BJ (cell line): ENCODE measurements around the gene RASA2. TPM values are rescaled to one million over a fixed set of nuclear protein-coding genes. Genes with fewer than 3 reads are reported as not detected.

Experiments used
- CTCF ChIA-PET: fragments of 350-600 bp; formaldehyde crosslinking; extraction: SDS; loops from one replicate; lab custom pipeline; 2021; ENCODE audit warnings: antibody characterized with exemption, inconsistent platforms; lab: Yijun Ruan, JAX
- POLR2A ChIA-PET: fragments of 300-600 bp; sonication (Branson Sonifier 250); formaldehyde crosslinking; extraction: SDS; loops from one replicate; lab custom pipeline; 2021; ENCODE audit warnings: antibody characterized with exemption; lab: Charles Lee
- DNase-seq: peaks from one replicate; pipeline ENCODE4 v3.0.0-alpha.2; 2011; ENCODE audit warnings: low read depth
- H3K27me3 ChIP-seq: 2 replicates; pipeline ENCODE4 v1.6.0; 2011; ENCODE audit warnings: low read length; ENCODE audit not compliant: control insufficient read depth, insufficient read depth
- H3K36me3 ChIP-seq: 2 replicates; pipeline ENCODE4 v1.5.1; 2011; ENCODE audit warnings: low read length; ENCODE audit not compliant: control insufficient read depth, insufficient read depth
- H3K4me3 ChIP-seq: 2 replicates; pipeline ENCODE4 v1.5.1; 2011; ENCODE audit warnings: low read depth, mild to moderate bottlenecking, control low read depth, low read length
- polyA plus RNA-seq: library from polyadenylated mRNA; depleted of rRNA; stranded (reverse); fragments of >200 nt; gene quantifications from 2 replicates; pipeline ENCODE4 v1.2.3, GENCODE V29; 2011
- TF ChIP-seq, protein P1 (sequence below): IDR thresholded peaks from 2 replicates; pipeline ENCODE4 v1.5.1; 2011; ENCODE audit warnings: low read depth, mild to moderate bottlenecking, control low read depth, inconsistent platforms, low read length, moderate library complexity; ENCODE audit not compliant: insufficient read depth

The RASA2 gene
- polyA plus RNA-seq, 1 experiment: 5.6 TPM

DNA sequence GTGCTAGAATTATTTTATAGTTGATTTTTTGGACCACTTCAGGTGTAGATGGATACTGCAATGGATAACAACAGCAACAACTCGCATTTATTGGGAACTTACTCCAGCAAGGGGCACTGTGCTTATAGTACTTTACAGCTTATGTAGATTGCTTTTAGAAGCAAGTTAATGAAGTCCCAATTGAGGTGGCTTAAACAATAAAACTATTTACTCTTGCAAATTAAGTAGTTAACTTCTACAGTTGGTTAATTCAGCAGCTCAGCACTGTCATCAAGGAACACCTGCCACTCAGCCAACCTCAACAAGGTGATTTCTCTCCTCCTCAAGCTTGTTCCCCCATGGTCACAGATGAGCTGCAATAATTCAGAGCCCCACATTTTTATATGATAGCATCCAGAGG, 124.1 kb downstream of the RASA2 start:
- DNase-seq: no peak
- no peaks in the 10 kb centered on the region for H3K27me3 ChIP-seq
- TF ChIP-seq, protein P1, sequence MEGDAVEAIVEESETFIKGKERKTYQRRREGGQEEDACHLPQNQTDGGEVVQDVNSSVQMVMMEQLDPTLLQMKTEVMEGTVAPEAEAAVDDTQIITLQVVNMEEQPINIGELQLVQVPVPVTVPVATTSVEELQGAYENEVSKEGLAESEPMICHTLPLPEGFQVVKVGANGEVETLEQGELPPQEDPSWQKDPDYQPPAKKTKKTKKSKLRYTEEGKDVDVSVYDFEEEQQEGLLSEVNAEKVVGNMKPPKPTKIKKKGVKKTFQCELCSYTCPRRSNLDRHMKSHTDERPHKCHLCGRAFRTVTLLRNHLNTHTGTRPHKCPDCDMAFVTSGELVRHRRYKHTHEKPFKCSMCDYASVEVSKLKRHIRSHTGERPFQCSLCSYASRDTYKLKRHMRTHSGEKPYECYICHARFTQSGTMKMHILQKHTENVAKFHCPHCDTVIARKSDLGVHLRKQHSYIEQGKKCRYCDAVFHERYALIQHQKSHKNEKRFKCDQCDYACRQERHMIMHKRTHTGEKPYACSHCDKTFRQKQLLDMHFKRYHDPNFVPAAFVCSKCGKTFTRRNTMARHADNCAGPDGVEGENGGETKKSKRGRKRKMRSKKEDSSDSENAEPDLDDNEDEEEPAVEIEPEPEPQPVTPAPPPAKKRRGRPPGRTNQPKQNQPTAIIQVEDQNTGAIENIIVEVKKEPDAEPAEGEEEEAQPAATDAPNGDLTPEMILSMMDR: no peak
- H3K36me3 ChIP-seq: peaks cover 5% of the 10 kb centered on the region
- CTCF ChIA-PET: interaction anchor here (0.7 to 1.3 kb wide), 4 partner anchors 10 to 33 kb away, joined by 3 to 6 read pairs (median 3); no protein-coding TSS in a partner anchor
- H3K4me3 ChIP-seq: no peak overlapping the region
- POLR2A ChIA-PET: interaction anchor here (0.5 kb wide), 1 partner anchor 257 kb away, joined by 3 read pairs; no protein-coding TSS in a partner anchor

GRCh38 chr3:141618103-141618910, 131.5 kb downstream of the RASA2 start:
- Histone ChIP-seq H3K36me3 (no peaks in the 10 kb centered on the region), H3K4me3 (no peak overlapping the region), H3K27me3 (no peaks in the 10 kb centered on the region)
- TF ChIP-seq, protein P1: no peak
- no peak for DNase-seq
- ChIA-PET POLR2A (no interaction called here), CTCF (interaction anchor here (0.9 kb wide), 1 partner anchor 11 kb away, joined by 4 read pairs; no protein-coding TSS in a partner anchor)

DNA sequence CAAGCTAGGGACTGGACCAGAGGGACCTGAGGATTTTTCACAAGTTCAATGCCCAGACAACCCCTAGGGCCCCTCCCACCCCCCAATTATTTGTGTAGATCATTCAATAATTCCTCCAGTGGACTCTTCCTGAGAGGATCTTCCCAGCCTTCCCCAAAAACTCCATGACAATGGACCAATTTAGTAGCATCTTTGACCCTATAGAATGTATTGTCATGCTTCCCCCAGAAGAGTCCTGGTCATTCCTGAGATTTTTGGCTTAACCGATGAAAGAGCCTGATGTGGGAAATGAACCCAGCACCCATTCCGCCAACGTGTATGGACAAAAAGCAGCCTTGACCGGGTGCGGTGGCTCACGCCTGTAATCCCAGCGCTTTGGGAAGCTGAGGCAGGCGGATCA, 132.1 kb downstream of the RASA2 start:
- Histone ChIP-seq H3K27me3 (no peaks in the 10 kb centered on the region), H3K4me3 (no peak overlapping the region), H3K36me3 (no peaks in the 10 kb centered on the region)
- ChIA-PET POLR2A (no interaction called here), CTCF (no interaction called here)
- no peak for DNase-seq
- TF ChIP-seq, protein P1: no peak

DNA sequence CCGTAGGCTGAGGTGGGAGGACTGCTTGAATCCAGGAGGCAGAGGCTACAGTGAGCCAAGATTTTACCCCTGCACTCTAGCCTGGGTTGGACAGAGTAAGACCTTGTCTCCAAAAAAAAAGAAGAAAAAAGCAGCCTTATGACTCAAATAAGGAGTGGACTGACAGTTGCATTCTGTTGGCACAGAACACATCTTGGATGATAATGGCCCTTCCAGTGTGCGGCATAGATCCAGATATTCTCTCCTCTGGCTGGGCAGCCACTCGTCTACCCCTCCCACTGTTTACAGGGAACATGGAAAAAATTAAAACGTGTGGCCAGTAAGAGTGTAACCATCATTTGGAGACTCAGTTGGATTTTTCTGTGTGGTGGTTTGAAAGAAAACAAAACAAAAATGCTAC, 132.6 kb downstream of the RASA2 start:
- TF ChIP-seq, protein P1: no peak

DNA sequence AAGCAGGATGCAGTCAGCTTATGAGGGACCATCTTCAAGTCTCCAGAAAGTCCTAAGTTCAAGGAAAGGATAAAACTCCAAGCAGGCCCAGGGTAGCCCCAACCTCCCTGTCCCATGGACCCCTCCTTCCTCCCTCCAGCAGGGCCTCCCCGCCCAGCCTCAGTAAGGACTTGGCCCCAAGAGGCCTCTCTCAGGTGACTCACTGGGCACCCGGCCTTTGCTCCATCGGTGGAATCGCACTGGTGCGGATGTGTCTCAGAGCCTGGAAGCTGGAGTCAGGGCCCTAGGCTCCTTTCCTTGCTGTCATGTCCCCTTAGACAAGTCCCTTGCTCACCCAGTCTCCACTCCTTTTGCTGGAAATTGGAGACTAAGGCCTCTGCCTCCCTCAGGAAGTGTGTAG, 136.9 kb downstream of the RASA2 start:
- DNase-seq: no peak
- ChIA-PET CTCF (no interaction called here), POLR2A (no interaction called here)

More for the DNA sequence above, 132.6 kb downstream of the RASA2 start:
- Histone ChIP-seq H3K4me3 (no peak overlapping the region), H3K27me3 (no peaks in the 10 kb centered on the region), H3K36me3 (no peaks in the 10 kb centered on the region)
- POLR2A ChIA-PET: no interaction called here
- DNase-seq: no peak
- CTCF ChIA-PET: no interaction called here

More for the DNA sequence above, 136.9 kb downstream of the RASA2 start:
- TF ChIP-seq, protein P1: no peak
- Histone ChIP-seq H3K4me3 (no peak overlapping the region), H3K36me3 (no peaks in the 10 kb centered on the region), H3K27me3 (no peaks in the 10 kb centered on the region)
